Astrocyte of the cerebellum (primary cell): ENCODE data around the gene IL9.

Source experiments
- DNase-seq: peaks from one replicate; pipeline ENCODE4 v3.0.0-alpha.2; 2011; ENCODE audit warnings: low read depth
- H3K4me3 ChIP-seq: 2 replicates; pipeline ENCODE4 v1.5.1; 2011; ENCODE audit warnings: mild to moderate bottlenecking, low read depth, low read length, moderate library complexity
- CTCF ChIP-seq: IDR thresholded peaks from 2 replicates; pipeline ENCODE4 v1.5.1; 2012; ENCODE audit warnings: low read length, low read depth, moderate library complexity, mild to moderate bottlenecking; ENCODE audit errors: missing control alignments
- in situ Hi-C: cut with HindIII; loops from 2 replicates; pipeline ENCODE4 v1.10.0; 2017; ENCODE audit warnings: low sequenced_read_pairs

The IL9 gene

GRCh38 chr5:135875567-135875966, 20.1 kb downstream of the IL9 start:
- no peak overlapping the region for H3K4me3 ChIP-seq
- no peak for DNase-seq
- no peak for TF ChIP-seq CTCF
- in situ Hi-C loops, result no loop called here

DNA sequence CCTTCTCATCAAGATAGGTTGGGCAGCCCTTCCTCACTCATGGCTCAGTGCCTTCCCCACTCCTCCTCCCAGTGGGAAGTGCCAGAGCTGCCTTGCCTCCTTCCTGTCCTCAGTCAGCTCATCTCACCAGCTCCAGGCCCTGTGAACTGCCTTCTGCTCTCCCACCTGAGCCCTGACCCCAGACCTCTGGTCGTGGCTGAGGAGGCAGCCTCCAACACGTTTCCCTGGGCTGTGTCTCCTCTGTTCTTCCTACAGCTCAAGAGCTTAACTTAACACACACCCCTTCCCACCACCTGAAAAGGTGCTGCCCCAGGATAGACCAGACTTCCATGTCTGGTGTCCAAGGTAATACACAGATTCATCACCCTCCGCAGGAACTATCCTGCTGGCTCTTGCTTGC, 21.2 kb downstream of the IL9 start:
- TF ChIP-seq CTCF, result no peak
- in situ Hi-C loops, result no loop called here
- no peak for DNase-seq
- no peak overlapping the region for H3K4me3 ChIP-seq

GRCh38 chr5:135873831-135874230, 21.8 kb downstream of the IL9 start:
- TF ChIP-seq CTCF, result no peak
- DNase-seq, result no peak
- in situ Hi-C loops, result no loop called here
- no peak overlapping the region for H3K4me3 ChIP-seq

GRCh38 chr5:135871268-135871915, 24.2 kb downstream of the IL9 start:
- no peak for TF ChIP-seq CTCF
- no peak for DNase-seq
- H3K4me3 ChIP-seq, result no peak overlapping the region
- in situ Hi-C loops, result no loop called here

DNA sequence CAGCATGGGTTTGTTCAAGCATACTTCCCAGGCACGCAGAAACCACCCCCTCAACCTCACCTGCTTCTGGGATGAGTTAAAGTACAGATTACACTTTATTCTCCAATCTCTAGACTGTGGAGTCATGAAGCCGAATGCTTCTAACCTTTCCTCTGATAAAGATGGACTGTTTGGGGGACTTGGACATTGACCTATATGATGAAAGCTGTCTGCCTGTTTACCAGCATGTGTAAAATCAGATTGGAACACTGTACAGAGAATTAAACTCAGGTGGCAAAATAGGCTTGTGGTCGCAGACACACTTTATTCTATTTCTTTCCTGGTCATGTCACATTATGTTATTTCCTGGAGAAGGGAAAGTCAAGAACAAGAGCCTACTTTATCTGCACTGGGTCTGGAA, 25.7 kb downstream of the IL9 start:
- DNase-seq, result no peak
- in situ Hi-C loops, result no loop called here
- no peak overlapping the region for H3K4me3 ChIP-seq
- no peak for TF ChIP-seq CTCF

DNA sequence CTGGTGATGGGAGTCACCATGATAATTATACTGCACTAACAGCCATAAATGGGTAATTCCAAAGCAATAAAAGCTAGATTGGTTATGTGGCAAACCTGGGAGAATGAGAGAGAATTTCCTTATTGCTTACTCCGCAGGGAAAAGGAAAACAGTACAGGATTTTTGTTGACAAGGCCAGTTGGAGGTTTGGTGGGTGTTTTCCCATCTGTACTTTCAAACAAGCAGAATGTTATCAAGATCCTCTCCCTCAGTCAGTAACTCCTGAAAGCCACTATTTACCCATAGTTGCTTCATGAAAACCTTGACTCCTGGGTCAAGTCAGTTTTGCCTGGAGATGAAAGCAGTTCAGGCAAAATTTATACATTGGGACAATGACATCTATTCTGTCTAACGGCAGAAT, 26.4 kb downstream of the IL9 start:
- no peak overlapping the region for H3K4me3 ChIP-seq
- in situ Hi-C loops, result no loop called here
- no peak for DNase-seq
- no peak for TF ChIP-seq CTCF
